Left kidney (tissue), 2 donors: ENCODE data around the gene APBA1. TPM values are rescaled to one million over a fixed set of nuclear protein-coding genes. Genes with fewer than 3 reads are reported as not detected.

ENCODE experiments used
- DNase-seq: peaks from one replicate; pipeline ENCODE4 v3.0.0-alpha.2; 2013
- polyA plus RNA-seq: library from polyadenylated mRNA; unstranded; fragments of 120-200 nt; gene quantifications from one replicate; pipeline ENCODE4 v1.2.1, GENCODE V29; 2013; ENCODE audit not compliant: insufficient read length

APBA1 gene
- polyA plus RNA-seq, 1 donor = 17.9 TPM

DNA sequence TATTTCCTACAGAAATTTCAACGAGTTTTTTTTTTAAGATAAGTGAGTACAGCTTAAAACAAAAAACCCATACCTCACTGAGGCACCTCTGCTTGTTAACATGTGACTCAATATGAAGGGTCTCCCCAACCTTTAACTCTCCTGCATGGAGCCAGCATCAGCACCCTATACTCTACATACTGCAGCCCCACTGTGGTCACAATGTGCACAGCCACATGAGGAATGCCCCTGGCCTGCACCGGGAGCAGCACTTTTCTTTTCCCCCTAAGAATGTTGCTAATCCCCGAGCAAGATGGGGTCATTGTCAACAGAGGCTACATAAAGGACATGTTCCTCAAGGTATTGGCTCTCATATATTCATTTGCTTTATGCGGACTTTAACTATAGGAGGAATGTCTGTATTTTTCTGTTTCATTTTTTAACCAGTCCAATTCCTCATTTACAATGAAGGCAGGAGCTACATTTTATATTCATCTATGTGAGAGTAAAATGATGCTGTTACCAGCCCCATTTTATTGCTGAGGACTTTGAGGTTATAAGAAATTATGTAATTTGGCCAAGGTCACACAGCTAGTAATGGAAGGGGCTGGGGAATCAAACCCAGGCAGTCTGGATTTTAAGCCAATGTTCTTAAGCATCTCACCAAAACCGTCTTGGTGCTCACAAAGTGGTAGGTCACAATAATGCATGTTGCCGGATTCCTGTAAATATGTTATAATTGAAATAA is 93.0 kb downstream of the APBA1 start:
- no peak for DNase-seq

DNA sequence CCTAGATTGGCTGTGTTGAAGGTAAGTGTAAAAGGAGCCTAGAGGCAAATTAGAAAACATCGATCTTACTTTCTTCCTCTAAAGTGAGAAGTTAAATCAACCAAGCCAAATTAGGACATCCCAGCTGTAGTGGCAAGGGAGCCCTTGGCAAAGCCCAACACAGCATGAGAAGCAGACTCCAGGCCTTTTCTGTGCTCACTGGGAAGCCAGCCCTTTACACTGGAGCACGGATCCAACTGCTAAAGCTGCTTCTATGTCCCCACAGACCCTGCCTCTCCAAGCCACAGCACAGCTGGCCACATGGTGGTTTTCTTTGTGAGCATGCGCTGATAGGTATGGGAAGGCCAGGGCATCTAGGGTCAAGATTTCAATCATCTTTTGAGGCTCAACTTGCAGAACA is 94.1 kb downstream of the APBA1 start:
- no peak for DNase-seq

DNA sequence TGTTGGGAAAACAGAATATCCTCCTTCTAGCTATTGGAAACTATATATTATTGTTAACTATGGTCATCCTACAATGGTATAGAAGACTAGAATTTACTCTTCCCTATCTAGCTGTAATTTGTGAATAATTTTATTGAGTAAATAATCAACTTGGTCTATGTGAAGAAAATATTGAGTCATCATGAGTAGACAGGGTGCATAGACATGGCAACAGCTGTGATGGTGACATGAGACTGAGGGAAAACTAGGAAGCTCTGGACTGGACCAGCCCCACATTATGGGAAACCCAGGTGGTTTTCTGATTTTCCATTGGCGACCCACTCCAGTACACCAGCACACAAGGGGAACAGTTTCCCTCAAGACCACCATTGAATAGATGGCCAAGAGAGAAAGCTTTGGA is 95.0 kb downstream of the APBA1 start:
- no peak for DNase-seq

DNA sequence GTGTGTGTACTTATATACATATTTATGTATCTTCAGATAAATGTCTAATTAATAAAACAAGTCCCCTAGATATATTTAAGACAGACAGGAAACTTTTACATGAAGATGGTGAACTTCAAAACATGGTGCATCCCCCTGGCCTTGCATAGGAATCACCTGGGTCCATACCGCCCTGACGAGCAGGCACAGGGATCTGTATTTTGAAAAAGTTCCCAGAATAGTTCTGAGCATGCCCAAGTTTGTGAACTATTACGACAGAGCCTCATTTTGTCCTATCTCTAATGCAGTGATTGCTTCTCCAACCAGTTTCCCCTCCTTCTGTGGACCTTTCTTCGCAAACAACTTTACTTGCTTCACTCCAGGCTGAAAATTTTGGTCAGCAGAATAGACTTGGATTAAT is 98.1 kb downstream of the APBA1 start:
- DNase-seq = no peak

DNA sequence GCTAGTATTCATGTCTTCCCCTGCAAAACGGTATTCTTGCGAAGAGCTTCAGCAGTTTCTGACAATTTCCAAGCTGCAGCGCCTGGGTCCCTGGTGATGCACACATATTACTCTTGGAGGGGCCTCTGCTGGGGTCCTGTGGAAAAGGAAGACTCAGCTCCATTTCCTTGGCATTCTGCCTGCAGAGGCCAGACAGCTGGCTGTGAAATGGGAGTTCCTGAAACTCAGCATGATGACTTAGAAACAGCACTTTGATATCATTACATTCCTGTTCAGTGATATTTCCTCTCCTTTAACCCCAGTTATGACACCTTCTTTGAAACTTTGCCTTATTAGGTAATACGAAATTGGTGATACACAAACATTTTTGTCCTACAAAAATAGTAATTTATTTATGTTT is 98.5 kb downstream of the APBA1 start:
- peak; percentile 24 for DNase-seq

DNA sequence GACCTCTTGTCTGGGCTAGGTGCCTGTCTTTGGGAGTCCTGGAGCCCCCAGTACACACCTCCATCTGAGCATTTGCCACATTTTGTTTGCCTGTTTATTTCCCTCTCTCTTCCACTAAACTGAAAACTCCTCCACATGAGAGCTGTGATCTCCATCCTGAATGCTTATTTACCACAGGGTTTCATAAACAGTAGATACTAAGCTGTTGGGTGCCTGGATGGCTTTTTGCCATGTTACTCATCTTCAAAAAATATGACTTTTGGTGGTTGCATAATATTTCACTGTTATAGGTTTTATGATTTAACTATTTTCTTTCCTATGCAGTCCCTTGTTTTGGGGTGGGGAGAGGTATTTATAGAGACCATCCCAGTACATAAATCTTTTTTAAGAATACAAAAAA is 99.6 kb downstream of the APBA1 start:
- no peak for DNase-seq

DNA sequence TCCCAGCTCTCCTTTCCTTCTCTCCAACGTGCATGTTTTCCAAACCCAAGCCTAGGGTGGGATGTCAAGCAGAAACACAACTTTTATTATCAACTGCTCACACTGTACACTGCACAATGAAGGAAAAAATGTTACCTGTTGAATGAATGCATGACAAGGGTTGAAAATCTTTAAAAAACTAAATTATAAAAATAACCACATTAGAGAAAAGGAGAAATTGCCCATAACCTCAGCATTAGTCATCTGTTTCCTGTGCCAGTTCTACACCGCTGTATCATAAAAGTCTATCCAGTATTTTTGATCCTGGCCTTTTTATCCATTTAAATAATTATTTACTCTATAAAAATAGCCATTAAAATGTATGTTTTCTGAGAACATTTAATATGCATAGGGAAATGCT is 101.1 kb downstream of the APBA1 start:
- no peak for DNase-seq

DNA sequence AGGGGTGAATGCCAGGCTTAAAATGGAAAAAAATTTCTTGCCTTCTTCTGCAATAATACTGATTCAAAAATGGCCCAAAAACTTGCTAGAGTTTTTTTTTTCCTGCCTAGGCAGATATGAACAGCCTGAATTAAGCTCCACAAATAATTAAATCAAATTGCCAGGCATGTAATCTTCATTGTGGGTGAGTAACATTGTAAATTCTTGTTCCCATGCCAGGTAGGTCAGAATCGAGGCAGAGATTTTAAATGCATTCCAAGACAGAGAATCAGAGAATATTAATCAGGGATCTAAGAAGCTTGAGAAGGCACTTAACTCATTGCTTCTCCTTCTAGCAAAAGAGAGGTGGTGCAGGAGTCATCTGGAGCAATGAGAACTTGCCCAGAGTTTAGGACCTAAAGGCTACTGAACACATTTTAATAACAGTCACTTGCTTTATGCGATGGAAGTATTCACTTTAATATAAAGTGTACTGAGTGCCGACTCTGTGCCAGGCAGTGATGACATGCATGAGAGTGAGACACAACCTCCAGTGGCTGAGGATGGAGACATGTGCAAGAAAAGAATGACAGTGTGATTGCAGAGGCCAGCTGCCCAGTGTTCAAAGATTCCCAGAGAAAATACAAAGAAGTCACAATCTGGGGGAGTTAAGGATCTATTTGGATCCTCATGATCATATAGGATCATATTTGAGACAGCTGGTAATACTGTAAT is 102.3 kb downstream of the APBA1 start:
- DNase-seq = no peak

DNA sequence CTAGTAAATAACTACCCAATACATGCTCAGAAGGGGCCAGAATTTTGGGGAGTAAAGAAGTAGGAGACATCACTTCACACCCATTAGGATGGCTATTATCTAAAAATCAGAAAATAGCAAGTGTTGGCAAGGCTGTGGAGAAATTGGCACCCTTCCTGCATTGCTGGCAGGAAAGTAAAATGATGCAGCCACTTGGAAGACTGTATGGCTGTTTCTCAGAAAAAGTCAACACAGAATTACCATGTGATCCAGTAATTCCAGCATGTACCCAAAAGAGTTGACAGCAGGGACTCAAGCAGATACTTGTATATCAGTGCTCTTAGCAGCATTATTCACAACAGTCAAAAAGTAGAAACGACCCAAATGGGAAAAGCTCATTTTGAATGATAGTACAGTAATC is 107.6 kb downstream of the APBA1 start:
- DNase-seq = no peak

DNA sequence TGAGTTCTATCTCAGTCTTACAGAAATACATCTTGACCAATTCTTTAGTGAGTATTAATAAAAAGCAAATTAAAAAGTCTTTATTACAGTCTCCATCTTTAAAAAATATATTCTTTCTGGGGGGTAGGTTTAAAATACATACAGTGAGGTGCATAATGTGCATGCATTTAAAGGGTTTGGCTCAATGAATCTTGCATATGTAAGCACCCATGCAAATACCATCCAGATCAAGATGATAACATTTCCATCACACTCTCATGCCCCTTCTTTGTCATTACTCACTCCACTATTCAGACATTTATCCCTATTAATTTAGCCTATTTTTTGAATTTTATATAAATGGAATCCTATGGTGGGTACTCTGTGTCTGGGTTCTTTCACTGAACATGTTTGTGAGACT is 113.0 kb downstream of the APBA1 start:
- DNase-seq = no peak

DNA sequence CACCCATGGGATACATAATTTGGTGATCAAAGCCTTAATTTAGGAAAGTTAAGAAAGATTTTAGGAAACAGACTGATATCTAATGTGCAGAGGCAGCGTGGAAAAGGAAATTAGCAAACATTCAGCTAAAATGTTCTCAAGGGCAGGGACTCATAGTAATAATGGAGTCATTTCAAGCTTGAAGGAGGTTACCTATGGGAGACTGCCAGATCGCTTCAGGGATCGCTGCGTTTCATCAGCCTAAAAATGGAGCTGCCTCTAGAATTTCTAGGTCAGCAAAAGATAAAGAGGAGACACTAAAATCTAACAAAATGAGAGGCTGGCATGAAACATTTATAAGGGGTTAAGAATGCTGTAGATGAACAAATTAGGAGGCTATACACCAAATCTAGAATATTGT is 115.5 kb downstream of the APBA1 start:
- no peak for DNase-seq

DNA sequence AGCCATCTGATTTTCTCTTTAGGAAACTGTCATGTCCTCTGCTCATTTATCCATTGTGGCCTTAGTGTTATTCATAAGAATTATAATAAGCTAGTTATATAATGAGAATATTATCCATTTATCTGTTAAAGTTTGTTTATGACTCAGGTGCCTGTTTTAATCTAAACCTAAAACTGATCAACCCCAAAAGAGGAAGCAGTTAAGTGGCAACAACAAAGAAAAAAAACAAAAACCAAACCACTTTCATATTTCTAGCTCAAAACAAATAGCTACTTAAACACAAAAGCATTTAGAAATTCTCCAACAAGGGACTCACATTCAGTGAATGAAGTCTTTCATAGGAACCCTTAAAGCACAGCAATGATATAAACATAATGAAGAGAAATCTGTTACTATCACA is 116.4 kb downstream of the APBA1 start:
- DNase-seq = no peak

DNA sequence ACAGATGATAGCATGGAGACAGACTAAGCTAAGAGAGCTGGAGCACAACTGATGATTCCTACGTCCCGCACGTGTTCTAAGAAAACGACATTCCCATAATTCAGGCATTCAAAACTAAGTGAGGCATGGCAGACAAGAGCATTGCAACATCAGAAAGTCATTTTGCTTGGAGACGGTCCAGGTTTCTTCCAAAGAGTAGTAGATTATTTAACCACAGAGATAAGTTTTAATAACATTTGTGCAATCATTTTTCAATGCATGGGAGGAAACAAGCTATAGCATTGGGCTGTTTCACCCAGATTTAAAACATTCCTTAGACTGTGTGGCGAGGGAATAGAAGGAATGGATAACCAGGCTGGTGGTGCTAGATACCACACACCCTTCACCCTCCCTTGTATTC is 117.2 kb downstream of the APBA1 start:
- no peak for DNase-seq

DNA sequence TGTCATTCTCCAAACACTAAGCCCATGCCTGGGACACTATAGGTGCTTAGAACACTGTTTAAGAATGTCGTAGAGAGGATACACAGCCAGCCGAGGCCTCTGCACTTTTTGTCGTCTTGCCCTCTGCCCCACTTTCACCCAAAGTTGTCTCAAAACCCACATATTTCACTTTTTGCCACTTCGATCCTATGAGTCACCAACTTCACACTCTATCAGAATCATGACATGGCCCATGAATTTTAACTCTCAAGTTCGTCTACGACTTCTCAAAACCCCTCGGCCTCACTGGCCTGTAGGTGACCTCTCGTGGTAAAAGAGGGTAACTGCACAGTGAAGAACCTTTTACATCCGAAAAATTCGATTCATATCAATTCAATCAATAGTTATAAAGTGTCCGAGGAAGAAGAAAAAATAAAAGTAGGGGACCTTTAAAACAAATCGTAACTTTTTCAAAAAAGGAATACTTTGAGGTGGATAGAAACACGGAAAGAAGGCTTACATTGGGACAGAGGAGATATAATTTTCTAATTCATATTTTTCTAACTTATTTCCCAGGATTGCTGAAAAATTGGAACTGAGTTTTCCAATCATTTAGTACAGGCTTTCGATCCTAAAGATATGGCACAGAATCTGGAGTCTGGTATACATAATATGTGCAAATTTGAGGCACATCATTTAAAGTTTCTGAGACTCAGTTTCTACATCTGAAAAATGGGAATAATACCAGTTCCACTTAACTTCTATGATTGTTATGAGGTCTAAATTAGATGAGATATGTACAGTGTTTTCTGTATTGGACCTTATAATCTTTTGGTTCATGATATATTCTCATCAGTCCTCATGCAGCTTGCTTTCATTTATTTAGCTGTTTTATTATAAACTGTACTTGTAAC is 122.6 kb downstream of the APBA1 start:
- DNase-seq = peak; percentile 37

DNA sequence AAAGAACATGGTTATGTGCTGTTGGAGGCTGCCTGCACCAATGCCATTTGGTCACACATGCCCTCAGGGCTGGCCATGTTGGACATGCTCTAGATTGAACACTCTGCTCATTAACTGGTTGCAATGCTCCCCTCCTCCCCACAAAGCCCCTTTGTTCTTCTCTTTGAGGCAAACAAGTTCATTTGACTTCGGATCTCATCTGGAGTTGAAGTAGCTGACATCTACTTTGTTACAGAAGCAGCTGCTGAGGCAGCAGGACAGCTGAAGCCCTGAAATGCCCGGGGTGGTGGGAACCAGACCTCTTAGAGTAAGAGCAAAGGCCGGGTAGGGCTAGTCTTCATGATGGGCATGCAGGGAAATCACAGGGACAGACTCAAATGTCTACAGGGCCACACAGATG is 123.5 kb downstream of the APBA1 start:
- no peak for DNase-seq

DNA sequence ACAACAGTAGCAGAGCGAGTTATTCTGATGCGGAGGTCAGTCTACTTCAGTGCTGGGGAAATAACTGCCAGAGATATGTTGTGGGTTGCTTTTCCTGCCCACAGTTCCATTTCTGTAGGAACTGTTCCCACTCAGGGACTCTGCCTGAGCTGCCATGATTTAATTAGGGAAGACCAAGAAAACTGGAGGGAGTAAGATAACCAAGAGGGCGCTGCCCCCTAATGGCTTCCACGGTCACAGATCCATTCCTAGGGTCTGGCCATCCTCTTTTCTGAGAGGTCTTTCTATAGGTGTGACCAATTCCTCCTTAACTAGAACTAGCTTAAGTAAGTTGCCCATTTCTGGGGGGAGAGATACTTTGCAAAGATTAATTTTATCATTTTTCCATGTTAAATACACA is 125.9 kb downstream of the APBA1 start:
- no peak for DNase-seq

DNA sequence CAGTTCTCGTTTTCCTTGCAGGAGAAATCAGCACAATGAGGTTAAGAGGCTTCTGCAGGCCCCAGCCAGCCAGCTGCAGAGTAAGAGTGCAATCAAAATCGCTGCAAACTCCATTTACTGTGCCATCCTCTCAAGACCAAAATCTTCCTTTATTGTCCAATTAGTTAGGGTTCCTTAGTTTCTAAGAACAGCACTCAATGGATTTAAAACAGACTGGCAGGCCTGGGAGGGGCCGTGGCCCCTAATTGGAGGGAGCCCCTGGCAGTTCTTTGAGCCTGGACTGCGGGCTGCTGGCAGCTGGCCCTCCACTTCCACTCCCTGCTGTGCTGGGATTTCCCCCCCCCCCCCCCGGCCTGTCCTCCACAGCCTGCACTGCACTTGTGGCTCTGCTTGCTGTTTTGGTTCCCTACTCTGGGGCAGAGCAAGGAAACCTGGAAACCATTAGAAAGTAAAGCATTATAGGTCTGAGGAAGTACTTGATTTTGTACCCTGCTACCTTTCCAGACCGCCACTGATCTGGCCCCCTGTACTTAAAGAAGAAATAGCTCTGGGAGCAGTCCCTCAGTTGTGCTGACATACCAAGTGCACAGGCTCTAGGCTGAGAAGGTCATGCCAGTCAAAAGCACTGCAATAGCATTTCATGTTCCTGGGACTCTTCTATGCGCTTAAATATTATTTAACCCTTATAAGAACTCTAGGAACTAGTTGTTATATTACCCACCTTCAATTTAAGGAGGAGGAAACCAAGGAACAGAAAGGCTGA is 129.0 kb downstream of the APBA1 start:
- no peak for DNase-seq

DNA sequence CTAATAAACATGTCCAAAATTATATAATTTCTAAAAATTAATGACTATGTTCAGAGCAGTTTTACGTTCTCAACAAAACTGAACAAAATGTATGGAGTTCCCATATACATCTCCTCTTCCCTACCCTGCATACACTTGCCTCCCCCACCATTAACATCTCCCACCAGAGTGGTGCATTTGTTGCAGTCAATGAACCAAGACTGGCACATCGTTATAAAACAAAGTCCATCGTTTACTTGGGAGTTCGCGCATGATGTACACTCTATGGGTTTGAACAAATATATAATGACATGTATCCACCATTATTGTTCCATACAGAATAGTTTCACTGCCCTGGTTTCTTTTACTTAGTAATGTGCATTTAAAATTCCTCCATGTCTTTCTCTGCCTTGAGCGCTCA is 130.1 kb downstream of the APBA1 start:
- no peak for DNase-seq

DNA sequence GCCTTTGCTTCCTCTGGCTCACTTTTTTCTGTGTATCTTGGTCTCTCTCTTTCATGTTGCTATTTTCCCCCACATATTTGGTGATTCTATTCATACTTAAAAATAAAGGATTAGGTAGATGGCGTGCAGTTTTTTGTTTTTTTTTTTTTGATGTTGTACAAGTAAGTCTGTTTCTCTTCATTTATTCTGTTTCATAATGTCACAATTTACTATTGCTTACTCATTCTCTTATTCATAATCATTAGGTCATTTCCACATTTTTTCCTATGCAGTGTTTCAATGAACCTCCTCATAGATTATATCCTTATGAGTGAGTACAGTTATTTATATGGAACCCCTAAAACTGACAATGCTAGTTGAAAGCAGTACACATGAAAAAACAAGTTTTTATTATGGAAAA is 136.3 kb downstream of the APBA1 start:
- no peak for DNase-seq

DNA sequence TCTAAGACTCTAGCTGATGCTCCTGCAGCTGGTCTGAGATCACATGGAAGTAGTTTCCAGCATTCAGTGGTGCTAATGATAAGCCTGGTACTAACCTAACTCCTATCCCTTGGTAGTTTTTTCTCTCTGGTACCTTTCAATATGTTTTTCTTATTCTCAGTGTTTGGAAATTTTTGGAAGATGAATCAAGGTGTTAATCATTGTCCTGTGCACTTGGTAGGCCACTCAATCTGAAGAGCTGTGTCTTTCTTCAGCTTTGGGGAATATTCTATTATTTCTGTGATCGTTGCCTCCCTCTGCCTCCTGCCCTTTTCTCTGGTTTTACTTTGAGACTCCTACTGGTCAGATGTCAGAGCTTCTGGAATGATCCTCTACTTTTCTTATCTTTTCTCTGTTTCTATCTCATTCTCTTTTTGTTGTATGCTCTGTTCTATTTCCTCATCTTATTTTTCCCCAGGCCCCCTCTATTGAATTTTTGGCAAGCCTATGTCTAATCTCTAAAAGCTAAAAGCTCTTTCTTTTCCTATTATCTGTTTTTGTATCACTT is 136.8 kb downstream of the APBA1 start:
- no peak for DNase-seq

DNA sequence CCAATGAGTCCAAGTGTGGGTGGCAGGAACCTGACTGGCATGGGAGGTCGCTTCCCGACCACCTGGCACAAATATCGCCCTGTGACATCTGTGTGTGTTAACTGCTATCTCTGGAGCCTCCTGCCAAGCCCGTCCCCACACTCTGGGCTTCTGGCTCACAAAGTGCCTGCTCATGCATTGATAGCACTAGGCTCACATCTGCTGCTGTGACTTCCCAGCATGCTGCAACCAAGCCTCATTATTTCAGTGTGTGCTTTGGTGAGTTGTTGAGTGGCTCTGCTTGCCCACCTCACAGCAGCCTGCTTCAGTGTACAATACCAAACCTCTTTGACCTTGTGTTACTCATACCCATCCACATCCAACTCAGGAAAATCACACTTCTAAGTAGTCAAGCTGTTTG is 139.8 kb downstream of the APBA1 start:
- DNase-seq = no peak

DNA sequence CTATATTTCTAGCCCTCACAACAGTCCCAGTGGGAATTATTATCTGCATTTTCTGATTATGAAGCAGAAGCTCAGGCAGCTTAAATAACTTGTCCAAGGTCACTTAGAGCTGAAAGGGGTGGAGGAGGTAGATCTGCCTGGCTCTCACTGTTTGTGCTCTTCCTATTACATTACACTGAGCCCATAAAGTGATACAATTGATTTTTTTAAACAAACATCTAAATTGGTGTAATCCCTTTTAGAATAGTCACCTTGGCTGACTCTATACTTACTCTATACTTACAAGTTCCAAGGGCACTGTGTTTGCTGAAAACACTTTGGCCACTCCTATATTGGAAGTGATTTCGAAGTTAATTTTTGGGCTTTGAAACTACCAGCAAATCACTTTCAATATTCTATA is 144.7 kb downstream of the APBA1 start:
- no peak for DNase-seq
